ENCODE results near the gene DNAH7. TPM values are rescaled to one million over a fixed set of nuclear protein-coding genes. Genes with fewer than 3 reads are reported as not detected.

The DNAH7 gene
- total and polyA plus RNA-seq, 2 of the 4 experiments (the other 2 are of a cell fraction) = 0.22 to 0.36 TPM

DNA sequence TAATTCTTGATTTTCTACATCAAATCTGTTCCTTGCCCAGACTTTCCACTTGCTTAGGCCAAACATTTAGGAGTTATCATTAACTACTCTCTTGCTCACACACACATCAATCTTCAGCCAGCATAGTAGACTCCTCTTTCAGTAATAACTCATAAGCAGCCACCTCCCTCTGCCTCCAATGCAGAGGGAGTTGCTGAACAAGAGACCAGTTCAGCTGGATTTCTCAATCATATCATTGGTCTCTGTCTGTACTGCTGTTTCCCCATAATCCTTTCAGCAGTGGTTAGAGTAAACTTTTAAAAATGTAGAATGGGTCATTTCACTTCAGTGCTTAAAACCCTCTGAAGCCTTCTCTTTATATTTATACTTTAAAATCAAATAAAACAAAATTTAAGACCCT lies 298.7 kb downstream of the DNAH7 start:
- Histone ChIP-seq H2AK9ac (replicated peaks; ENCODE audit: low read depth, low read length, poor library complexity) (no peak overlapping the region), H4K5ac (ENCODE audit: low read depth, low read length) (no peak overlapping the region), H3K9me3 (ENCODE audit: control insufficient read depth, insufficient read depth, low read length) (no peaks in the 10 kb centered on the region), H2BK5ac (ENCODE audit: low read depth, low read length, poor library complexity, severe bottlenecking) (peak overlapping the region; percentile 31), H3K4me1 (ENCODE audit: control insufficient read depth, insufficient read depth, low read length) (no peaks in the 10 kb centered on the region), H4K91ac (ENCODE audit: insufficient read depth, low read depth, low read length) (no peak overlapping the region), H2BK120ac (ENCODE audit: low read depth, low read length) (0 out of 2 replicates have a peak overlapping the region, but pooled peaks have one; percentile 26), H2BK15ac (ENCODE audit: low read depth, low read length) (no peak overlapping the region), H3K27me3 (ENCODE audit: control insufficient read depth, insufficient read depth, low read length) (no peaks in the 10 kb centered on the region), H3K56ac (ENCODE audit: extremely low read depth, insufficient read depth, low read length) (no peak overlapping the region), H3K79me1 (ENCODE audit: low read depth in 1 of 2, low read length in 2 of 2) (no peaks in the 10 kb centered on the region), H2BK20ac (ENCODE audit: low read depth, low read length) (no peak overlapping the region), H3K23ac (ENCODE audit: low read depth, low read length) (no peak overlapping the region), H3K9me1 (ENCODE audit: insufficient read depth, low read length) (no peaks in the 10 kb centered on the region), H2AFZ (replicated peaks; ENCODE audit: low read length, poor library complexity) (no peak overlapping the region), H2AK5ac (ENCODE audit: low read depth, low read length) (no peak overlapping the region), H3K9ac (ENCODE audit: low read depth, low read length) (no peak overlapping the region), H3K36me3 (ENCODE audit: control insufficient read depth, insufficient read depth, low read length) (no peaks in the 10 kb centered on the region), H3K27ac (ENCODE audit: insufficient read depth, low read length) (no peak overlapping the region), H3K14ac (replicated peaks; ENCODE audit: low read depth, low read length) (no peak overlapping the region), H4K8ac (ENCODE audit: low read depth in 2 of 2, low read length in 2 of 2) (no peak overlapping the region), H3K18ac (ENCODE audit: low read depth, low read length) (no peak overlapping the region), H3K4me3 (ENCODE audit: insufficient read depth, low read depth, low read length) (no peak overlapping the region), H3K4ac (ENCODE audit: low read depth, low read length) (no peak overlapping the region), H4K20me1 (ENCODE audit: insufficient read depth, low read length) (no peaks in the 10 kb centered on the region), H3K4me2 (ENCODE audit: low read depth, low read length) (no peak overlapping the region)
- intact Hi-C loops (cut with micrococcal nuclease) (no loop called here), in situ Hi-C loops (cut with MboI; ENCODE audit: low sequenced_read_pairs) (no loop called here), dilution Hi-C loops (cut with HindIII; ENCODE audit: low sequenced_read_pairs, unreplicated experiment) (no loop called here)
- DNase-seq (peak; percentile 8), ATAC-seq (ENCODE audit: low read depth) (no peak)
- BruUV-seq (replicated peaks) = no TSS peak
- TF ChIP-seq RAD21 (IDR thresholded peaks at IDR 0.05; ENCODE audit: low read length) (no peak), RFX5 (IDR thresholded peaks at IDR 0.05; ENCODE audit: low read depth, low read length) (no peak), CHD1 (IDR thresholded peaks at IDR 0.05; ENCODE audit: low read depth, low read length) (no peak), BHLHE40 (IDR thresholded peaks at IDR 0.05; ENCODE audit: low read depth, low read length) (no peak), MAFK (IDR thresholded peaks at IDR 0.05; ENCODE audit: low read depth, low read length) (no peak)
- ChIA-PET CTCF (interaction anchor here (0.6 kb wide), 1 partner anchor 875 kb away, joined by 3 read pairs; no protein-coding TSS in a partner anchor), POLR2A (ENCODE audit: unreplicated experiment) (no interaction called here)

Data from IMR-90 (cell line).